Spinal cord (tissue), 10 donors: ENCODE measurements around the gene MTERF1. TPM values are rescaled to one million over a fixed set of nuclear protein-coding genes. Genes with fewer than 3 reads are reported as not detected.

Experiments used
- DNase-seq, 6 donors: peaks; one replicate each; pipeline versions ENCODE4 v3.0.0 to v3.0.0-alpha.2; 2013 to 2015; ENCODE audit warnings: low spot score in 6 of 6, low read depth in 4 of 6
- H3K27ac ChIP-seq: one replicate; pipeline ENCODE4 v1.5.1; 2013; ENCODE audit warnings: low read depth, low read length, control low read depth
- H3K27me3 ChIP-seq: one replicate; pipeline ENCODE4 v1.6.1; 2013; ENCODE audit warnings: low read length; ENCODE audit not compliant: control insufficient read depth, insufficient read depth
- H3K36me3 ChIP-seq: one replicate; pipeline ENCODE4 v1.6.1; 2013; ENCODE audit warnings: low read length; ENCODE audit not compliant: control insufficient read depth, insufficient read depth
- H3K4me1 ChIP-seq: one replicate; pipeline ENCODE4 v1.6.1; 2013; ENCODE audit warnings: low read length; ENCODE audit not compliant: control insufficient read depth, insufficient read depth
- H3K4me3 ChIP-seq: one replicate; pipeline ENCODE4 v1.5.1; 2013; ENCODE audit warnings: low read depth, low read length, control low read depth
- H3K9me3 ChIP-seq: one replicate; pipeline ENCODE4 v1.6.1; 2013; ENCODE audit warnings: low read length; ENCODE audit not compliant: control insufficient read depth, insufficient read depth
- WGBS: methylation state at CpG from one replicate; pipeline ENCODE4 v1.1.5; 2013; ENCODE audit warnings: missing lambda C conversion rate; ENCODE audit not compliant: insufficient coverage; 5-methylcytosine and 5-hydroxymethylcytosine counted together
- polyA plus RNA-seq, 2 donors: library from polyadenylated mRNA; unstranded; fragments of 120-200 nt; gene quantifications; one replicate each; pipeline ENCODE4 v1.2.1, GENCODE V29; 2013; ENCODE audit not compliant: insufficient read length in 2 of 2
- total RNA-seq, 2 donors: library from RNA; depleted of rRNA in 1 of 2; stranded (reverse); fragments of 120-200 nt in 1 of 2; fragments of >200 nt in 1 of 2; gene quantifications; one replicate each; pipeline versions ENCODE4 v1.2.3 to v1.2.4, GENCODE V29; 2013 to 2014
- donor health status: healthy.

Gene MTERF1
- total and polyA plus RNA-seq, 4 donors = 12.1 to 18.4 (median 15.7) TPM

GRCh38 chr7:91837397-91838070 is 43.0 kb downstream of the MTERF1 start:
- no peaks in the 10 kb centered on the region for H3K27me3 ChIP-seq
- DNase-seq = no peak
- WGBS = 89% methylated on average over 4 of the region's 4 CpGs

GRCh38 chr7:91835826-91836368 is 44.6 kb downstream of the MTERF1 start:
- DNase-seq = peak in 2 of 6 donors; percentile 50 to 52
- 0% methylated on average over 1 of the region's 2 CpGs for WGBS

More at GRCh38 chr7:91837397-91838070, 43.0 kb downstream of the MTERF1 start:
- Histone ChIP-seq H3K9me3 (peaks cover 6% of the 10 kb centered on the region), H3K4me3 (no peak overlapping the region), H3K4me1 (no peaks in the 10 kb centered on the region), H3K36me3 (no peaks in the 10 kb centered on the region), H3K27ac (no peak overlapping the region)

GRCh38 chr7:91835091-91835825 is 45.2 kb downstream of the MTERF1 start:
- no peak overlapping the region for H3K27ac ChIP-seq
- no peaks in the 10 kb centered on the region for H3K4me1 ChIP-seq
- no CpG with 5 or more reads among the region's 2 CpGs for WGBS
- DNase-seq = peak in 2 of 6 donors; percentile 10 to 11
- H3K36me3 ChIP-seq = no peaks in the 10 kb centered on the region
- no peak overlapping the region for H3K4me3 ChIP-seq
- H3K27me3 ChIP-seq = no peaks in the 10 kb centered on the region
- H3K9me3 ChIP-seq = no peaks in the 10 kb centered on the region

More at GRCh38 chr7:91835826-91836368, 44.6 kb downstream of the MTERF1 start:
- Histone ChIP-seq H3K4me1 (no peaks in the 10 kb centered on the region), H3K27me3 (no peaks in the 10 kb centered on the region), H3K9me3 (no peaks in the 10 kb centered on the region), H3K4me3 (no peak overlapping the region), H3K36me3 (no peaks in the 10 kb centered on the region), H3K27ac (no peak overlapping the region)

GRCh38 chr7:91832493-91833045 is 47.9 kb downstream of the MTERF1 start:
- Histone ChIP-seq H3K9me3 (no peaks in the 10 kb centered on the region), H3K36me3 (no peaks in the 10 kb centered on the region), H3K4me1 (no peaks in the 10 kb centered on the region), H3K27ac (no peak overlapping the region), H3K4me3 (no peak overlapping the region), H3K27me3 (no peaks in the 10 kb centered on the region)
- no peak for DNase-seq
- WGBS = 70% methylated on average over 2 of the region's 7 CpGs

- Histone ChIP-seq H3K4me3 (no peak overlapping the region), H3K9me3 (no peaks in the 10 kb centered on the region), H3K36me3 (no peaks in the 10 kb centered on the region), H3K27me3 (no peaks in the 10 kb centered on the region), H3K27ac (no peak overlapping the region), H3K4me1 (no peaks in the 10 kb centered on the region)
- no peak for DNase-seq
- WGBS = no CpG with 5 or more reads among the region's 2 CpGs
Observed at GRCh38 chr7:91827169-91827568, 53.3 kb downstream of the MTERF1 start.

GRCh38 chr7:91826377-91826776 is 54.1 kb downstream of the MTERF1 start:
- H3K27ac ChIP-seq = no peak overlapping the region
- DNase-seq = peak in 4 of 6 donors; percentile 27 to 77 (median 46)
- no peaks in the 10 kb centered on the region for H3K4me1 ChIP-seq
- no peaks in the 10 kb centered on the region for H3K9me3 ChIP-seq
- H3K27me3 ChIP-seq = no peaks in the 10 kb centered on the region
- no peak overlapping the region for H3K4me3 ChIP-seq
- no peaks in the 10 kb centered on the region for H3K36me3 ChIP-seq
- WGBS = no CpG with 5 or more reads among the region's 1 CpG

- H3K36me3 ChIP-seq = no peaks in the 10 kb centered on the region
- DNase-seq = no peak
- no peaks in the 10 kb centered on the region for H3K27me3 ChIP-seq
- no peaks in the 10 kb centered on the region for H3K9me3 ChIP-seq
- no peak overlapping the region for H3K4me3 ChIP-seq
- no peaks in the 10 kb centered on the region for H3K4me1 ChIP-seq
- no peak overlapping the region for H3K27ac ChIP-seq
Observed at GRCh38 chr7:91824201-91824600, 56.3 kb downstream of the MTERF1 start.

Other genes starting within 250 kb of the MTERF1 start
- 100 to 1,000 TPM; 105 to 124 TPM for gene AKAP9, start 60.2 kb upstream of the MTERF1 start, total RNA-seq
- gene AKAP9, start 60.2 kb upstream of the MTERF1 start, polyA plus RNA-seq = 10 to 100 TPM; 76.0 to 80.1 TPM